Measurements from ENCODE around the gene NELFA. TPM values are rescaled to one million over a fixed set of nuclear protein-coding genes. Genes with fewer than 3 reads are reported as not detected.

NELFA gene
- total and polyA plus RNA-seq, 2 of the 13 experiments (the other 11 are each of a cell fraction or from before 2014, with no cell fraction given): 13.3 to 18.5 TPM

DNA sequence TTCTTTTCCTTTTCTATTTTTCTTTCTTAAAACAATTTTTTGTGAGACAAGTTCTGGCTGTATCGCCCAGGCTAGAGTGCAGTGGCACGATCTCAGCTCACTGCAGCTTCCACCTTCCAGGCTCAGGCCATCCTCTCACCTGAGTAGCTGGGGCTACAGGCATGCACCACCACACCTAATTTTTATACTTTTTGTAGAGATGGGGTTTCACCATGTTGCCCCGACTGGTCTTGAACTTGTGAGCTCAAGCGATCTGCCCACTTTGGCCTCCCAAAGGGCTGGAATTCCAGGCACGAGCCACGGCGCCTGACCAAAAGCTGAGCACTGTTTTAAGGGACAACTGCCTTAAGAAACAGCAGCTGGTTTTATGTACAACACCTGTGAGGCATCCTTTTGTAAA lies 41.0 kb upstream of the NELFA start:
- Histone ChIP-seq H3K4me2 (ENCODE audit: low read depth, low read length) (no peak overlapping the region), H3K27ac (ENCODE audit: extremely low read length, insufficient read depth, low read length) (no peak overlapping the region), H3K79me2 (ENCODE audit: insufficient read depth, low read length) (no peaks in the 10 kb centered on the region), H2AFZ (ENCODE audit: low read length) (no peak overlapping the region), H3K27me3 (ENCODE audit: control insufficient read depth in 1 of 2, insufficient read depth in 2 of 2, low read length in 2 of 2) (peaks cover 1 to 20% of the 10 kb centered on the region in 2 experiments; a peak in 3 of 5 replicates), H3K9ac (ENCODE audit: insufficient read depth, low read depth, low read length) (no peak overlapping the region), H3K36me3 (replicated peaks in 1 of 2; ENCODE audit: control insufficient read depth in 1 of 2, insufficient read depth in 2 of 2, low read length in 2 of 2) (no peaks in the 10 kb centered on the region), H3K4me1 (ENCODE audit: insufficient read depth, low read length) (no peaks in the 10 kb centered on the region), H3K4me3 (replicated peaks in 1 of 3; ENCODE audit: insufficient read depth in 1 of 3, low read depth in 2 of 3, low read length in 3 of 3) (no peak overlapping the region), H3K9me3 (ENCODE audit: low read length) (no peaks in the 10 kb centered on the region), H4K20me1 (ENCODE audit: insufficient read depth, low read length) (no peaks in the 10 kb centered on the region)
- DNase-seq (ENCODE audit: low spot score): no peak
- POLR2A ChIA-PET: no interaction called here
- ATAC-seq: no peak
- no peak for FAIRE-seq
- TF ChIP-seq, protein P1, sequence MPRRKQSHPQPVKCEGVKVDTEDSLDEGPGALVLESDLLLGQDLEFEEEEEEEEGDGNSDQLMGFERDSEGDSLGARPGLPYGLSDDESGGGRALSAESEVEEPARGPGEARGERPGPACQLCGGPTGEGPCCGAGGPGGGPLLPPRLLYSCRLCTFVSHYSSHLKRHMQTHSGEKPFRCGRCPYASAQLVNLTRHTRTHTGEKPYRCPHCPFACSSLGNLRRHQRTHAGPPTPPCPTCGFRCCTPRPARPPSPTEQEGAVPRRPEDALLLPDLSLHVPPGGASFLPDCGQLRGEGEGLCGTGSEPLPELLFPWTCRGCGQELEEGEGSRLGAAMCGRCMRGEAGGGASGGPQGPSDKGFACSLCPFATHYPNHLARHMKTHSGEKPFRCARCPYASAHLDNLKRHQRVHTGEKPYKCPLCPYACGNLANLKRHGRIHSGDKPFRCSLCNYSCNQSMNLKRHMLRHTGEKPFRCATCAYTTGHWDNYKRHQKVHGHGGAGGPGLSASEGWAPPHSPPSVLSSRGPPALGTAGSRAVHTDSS (CRISPR knock-in tag; conservative IDR thresholded peaks at IDR 0.05): no peak
- TF ChIP-seq ZFP36L2 (CRISPR knock-in tag; IDR thresholded peaks at IDR 0.05): no peak
- TF ChIP-seq ZNF160 (CRISPR knock-in tag; IDR thresholded peaks at IDR 0.05): no peak
- TF ChIP-seq ZNF619 (CRISPR knock-in tag; IDR thresholded peaks at IDR 0.05): no peak
- TF ChIP-seq, protein P2, sequence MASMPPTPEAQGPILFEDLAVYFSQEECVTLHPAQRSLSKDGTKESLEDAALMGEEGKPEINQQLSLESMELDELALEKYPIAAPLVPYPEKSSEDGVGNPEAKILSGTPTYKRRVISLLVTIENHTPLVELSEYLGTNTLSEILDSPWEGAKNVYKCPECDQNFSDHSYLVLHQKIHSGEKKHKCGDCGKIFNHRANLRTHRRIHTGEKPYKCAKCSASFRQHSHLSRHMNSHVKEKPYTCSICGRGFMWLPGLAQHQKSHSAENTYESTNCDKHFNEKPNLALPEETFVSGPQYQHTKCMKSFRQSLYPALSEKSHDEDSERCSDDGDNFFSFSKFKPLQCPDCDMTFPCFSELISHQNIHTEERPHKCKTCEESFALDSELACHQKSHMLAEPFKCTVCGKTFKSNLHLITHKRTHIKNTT (CRISPR knock-in tag; IDR thresholded peaks at IDR 0.05): no peak
- TF ChIP-seq NR2F1 (CRISPR knock-in tag; IDR thresholded peaks at IDR 0.05): no peak
- TF ChIP-seq, protein P3, sequence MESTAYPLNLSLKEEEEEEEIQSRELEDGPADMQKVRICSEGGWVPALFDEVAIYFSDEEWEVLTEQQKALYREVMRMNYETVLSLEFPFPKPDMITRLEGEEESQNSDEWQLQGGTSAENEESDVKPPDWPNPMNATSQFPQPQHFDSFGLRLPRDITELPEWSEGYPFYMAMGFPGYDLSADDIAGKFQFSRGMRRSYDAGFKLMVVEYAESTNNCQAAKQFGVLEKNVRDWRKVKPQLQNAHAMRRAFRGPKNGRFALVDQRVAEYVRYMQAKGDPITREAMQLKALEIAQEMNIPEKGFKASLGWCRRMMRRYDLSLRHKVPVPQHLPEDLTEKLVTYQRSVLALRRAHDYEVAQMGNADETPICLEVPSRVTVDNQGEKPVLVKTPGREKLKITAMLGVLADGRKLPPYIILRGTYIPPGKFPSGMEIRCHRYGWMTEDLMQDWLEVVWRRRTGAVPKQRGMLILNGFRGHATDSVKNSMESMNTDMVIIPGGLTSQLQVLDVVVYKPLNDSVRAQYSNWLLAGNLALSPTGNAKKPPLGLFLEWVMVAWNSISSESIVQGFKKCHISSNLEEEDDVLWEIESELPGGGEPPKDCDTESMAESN (CRISPR knock-in tag; conservative IDR thresholded peaks at IDR 0.05): no peak
- TF ChIP-seq, protein P4, sequence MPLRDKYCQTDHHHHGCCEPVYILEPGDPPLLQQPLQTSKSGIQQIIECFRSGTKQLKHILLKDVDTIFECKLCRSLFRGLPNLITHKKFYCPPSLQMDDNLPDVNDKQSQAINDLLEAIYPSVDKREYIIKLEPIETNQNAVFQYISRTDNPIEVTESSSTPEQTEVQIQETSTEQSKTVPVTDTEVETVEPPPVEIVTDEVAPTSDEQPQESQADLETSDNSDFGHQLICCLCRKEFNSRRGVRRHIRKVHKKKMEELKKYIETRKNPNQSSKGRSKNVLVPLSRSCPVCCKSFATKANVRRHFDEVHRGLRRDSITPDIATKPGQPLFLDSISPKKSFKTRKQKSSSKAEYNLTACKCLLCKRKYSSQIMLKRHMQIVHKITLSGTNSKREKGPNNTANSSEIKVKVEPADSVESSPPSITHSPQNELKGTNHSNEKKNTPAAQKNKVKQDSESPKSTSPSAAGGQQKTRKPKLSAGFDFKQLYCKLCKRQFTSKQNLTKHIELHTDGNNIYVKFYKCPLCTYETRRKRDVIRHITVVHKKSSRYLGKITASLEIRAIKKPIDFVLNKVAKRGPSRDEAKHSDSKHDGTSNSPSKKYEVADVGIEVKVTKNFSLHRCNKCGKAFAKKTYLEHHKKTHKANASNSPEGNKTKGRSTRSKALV (CRISPR knock-in tag; IDR thresholded peaks at IDR 0.05): no peak
- TF ChIP-seq, protein P5, sequence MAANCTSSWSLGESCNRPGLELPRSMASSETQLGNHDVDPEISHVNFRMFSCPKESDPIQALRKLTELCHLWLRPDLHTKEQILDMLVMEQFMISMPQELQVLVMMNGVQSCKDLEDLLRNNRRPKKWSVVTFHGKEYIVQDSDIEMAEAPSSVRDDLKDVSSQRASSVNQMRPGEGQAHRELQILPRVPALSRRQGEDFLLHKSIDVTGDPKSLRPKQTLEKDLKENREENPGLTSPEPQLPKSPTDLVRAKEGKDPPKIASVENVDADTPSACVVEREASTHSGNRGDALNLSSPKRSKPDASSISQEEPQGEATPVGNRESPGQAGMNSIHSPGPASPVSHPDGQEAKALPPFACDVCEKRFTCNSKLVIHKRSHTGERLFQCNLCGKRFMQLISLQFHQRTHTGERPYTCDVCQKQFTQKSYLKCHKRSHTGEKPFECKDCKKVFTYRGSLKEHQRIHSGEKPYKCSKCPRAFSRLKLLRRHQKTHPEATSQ (CRISPR knock-in tag; IDR thresholded peaks at IDR 0.05; ENCODE audit: borderline replicate concordance): no peak
- TF ChIP-seq, protein P6, sequence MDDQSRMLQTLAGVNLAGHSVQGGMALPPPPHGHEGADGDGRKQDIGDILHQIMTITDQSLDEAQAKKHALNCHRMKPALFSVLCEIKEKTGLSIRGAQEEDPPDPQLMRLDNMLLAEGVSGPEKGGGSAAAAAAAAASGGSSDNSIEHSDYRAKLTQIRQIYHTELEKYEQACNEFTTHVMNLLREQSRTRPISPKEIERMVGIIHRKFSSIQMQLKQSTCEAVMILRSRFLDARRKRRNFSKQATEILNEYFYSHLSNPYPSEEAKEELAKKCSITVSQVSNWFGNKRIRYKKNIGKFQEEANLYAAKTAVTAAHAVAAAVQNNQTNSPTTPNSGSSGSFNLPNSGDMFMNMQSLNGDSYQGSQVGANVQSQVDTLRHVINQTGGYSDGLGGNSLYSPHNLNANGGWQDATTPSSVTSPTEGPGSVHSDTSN (CRISPR knock-in tag; IDR thresholded peaks at IDR 0.05; ENCODE audit: borderline replicate concordance): no peak
- CTCF ChIA-PET (ENCODE audit: low intra/inter-chr PET ratio, low total read pairs): no interaction called here
- BruUV-seq (replicated peaks): no TSS peak
- intact Hi-C loops (cut with micrococcal nuclease; ENCODE audit: unreplicated experiment) (no loop called here), in situ Hi-C loops (cut with HindIII; ENCODE audit: extremely low pct_ligation_motif_present, low pct_unique_long_range_greater_than_20kb) (no loop called here)
- 50% methylated on average over 7 of the region's 7 CpGs for WGBS (ENCODE audit: low lambda C conversion rate)
